GM21528 (cell line): ENCODE results near the gene OR10D3.
"Not testable (repeated sequence)": the region's sequence is repeated elsewhere in the genome, so short reads cannot be mapped to it uniquely, and the experiment has no call there.

ENCODE experiments used
- ATAC-seq: cut with Tn5 transposase; IDR thresholded peaks from one replicate; pipeline ENCODE4 v1.9.1; 2021; ENCODE audit warnings: mild to moderate bottlenecking, moderate library complexity; ENCODE audit not compliant: unreplicated experiment, low FRiP score

Gene OR10D3, protein sequence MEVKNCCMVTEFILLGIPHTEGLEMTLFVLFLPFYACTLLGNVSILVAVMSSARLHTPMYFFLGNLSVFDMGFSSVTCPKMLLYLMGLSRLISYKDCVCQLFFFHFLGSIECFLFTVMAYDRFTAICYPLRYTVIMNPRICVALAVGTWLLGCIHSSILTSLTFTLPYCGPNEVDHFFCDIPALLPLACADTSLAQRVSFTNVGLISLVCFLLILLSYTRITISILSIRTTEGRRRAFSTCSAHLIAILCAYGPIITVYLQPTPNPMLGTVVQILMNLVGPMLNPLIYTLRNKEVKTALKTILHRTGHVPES

DNA sequence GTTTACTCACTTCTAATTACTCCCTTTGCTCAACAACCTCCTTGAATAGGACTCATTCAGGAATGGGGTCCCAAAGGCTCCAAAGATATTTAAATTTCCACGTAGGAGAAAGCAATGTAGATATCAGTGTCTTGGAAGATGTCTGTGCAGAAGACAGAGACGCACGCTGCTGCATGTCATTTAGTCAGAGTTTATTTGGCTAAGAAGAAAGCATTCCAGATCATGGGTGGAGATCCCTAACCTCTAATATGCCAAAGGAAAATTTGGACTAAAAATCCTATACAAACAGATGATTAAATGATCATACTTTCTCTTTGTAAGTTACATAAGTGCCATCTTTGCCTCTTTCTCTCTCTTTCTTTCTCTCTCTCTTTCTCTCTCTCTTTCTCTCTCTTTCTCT is at the start of gene OR10D3:
TSS of gene OR10D3 (plus strand) at position 278 of the 400 bp plus-strand sequence. CDS start 1,925 bp downstream, outside the sequence.
- no peak for ATAC-seq

DNA sequence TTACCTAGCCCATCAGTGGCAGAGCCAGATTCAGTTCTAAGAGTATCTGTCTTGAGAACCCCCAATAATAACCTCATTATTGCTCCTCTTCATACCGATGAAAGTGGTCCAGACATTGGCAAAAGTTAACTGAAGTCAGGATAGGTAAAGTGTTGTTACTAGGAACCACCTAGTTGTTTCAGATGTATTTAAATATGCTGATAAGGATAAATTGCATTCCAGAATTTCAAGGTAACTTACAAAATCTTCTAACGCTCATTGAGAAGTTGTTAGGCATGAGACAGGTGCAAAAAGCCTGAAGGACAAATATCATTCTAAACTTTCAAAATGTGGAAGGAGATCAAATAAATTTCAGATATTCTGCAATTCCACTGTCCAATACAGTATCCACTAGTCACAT is 40.1 kb upstream of the OR10D3 start:
- no peak for ATAC-seq

DNA sequence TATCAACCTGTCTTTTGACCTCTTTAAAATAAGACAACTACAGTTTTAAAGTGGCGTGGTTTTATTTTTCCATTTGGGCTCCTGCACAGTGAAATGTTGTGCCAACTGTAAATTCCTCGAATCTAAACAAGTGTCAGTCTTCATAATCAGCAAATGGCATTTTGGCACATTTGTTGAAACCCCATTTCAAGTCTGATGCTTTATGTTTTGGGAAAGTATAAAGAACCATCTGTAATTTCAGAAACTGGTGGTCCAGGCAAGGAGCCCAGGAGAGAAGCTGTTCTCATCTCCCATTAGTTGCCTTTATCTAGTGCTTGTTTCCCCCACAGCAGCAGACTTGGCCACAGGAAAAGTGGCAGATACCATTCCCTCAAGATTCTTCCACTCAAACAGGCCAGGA is 35.2 kb upstream of the OR10D3 start:
- no peak for ATAC-seq

DNA sequence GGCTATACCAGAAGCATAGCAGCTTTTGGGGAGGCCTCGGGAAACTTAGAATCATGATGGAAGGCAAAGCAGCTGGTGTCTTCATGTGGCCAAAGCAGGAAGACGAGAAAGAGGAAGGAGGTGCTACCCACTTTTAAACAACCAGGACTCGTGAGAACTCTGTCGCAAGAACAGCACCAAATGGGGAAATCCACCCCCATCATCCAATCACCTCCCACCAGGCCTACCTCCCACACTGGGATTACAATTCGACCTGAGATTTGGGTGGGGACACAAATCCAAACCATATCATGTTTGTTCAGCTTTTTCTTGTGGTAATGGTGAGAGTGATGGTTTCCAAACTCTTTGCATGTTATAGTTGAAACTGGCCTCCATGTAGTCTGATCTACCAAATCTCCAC is 32.5 kb upstream of the OR10D3 start:
- ATAC-seq: no peak

DNA sequence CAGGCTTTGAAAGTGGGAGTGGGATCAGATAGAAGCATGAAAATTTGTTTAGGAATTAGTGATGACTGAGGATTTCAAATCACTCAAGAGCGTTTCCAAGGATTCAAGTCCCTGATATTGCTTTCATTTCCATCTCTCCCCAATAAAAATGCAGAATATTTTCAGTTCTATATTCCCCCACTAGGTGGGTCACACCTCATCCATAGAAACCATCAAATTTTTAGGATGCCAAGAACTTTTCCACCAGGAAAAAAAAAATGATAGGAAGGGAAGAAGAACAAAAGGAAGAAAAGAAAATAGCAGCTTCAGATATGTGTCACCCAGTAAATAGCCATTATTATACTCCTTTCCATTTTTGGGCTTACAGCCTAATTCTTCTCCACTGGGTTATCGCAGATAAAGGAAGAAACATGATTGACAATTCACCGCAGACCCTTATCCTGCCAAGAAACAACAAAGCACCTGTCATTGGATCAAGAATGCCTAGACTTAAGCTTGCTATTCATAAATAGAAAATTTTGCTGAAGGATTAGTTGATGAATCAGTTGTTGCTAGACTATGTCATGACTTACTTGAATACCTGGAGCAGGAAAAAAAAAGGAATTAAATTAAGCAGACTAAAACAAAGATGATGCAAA is 30.3 kb upstream of the OR10D3 start:
- ATAC-seq: no peak

DNA sequence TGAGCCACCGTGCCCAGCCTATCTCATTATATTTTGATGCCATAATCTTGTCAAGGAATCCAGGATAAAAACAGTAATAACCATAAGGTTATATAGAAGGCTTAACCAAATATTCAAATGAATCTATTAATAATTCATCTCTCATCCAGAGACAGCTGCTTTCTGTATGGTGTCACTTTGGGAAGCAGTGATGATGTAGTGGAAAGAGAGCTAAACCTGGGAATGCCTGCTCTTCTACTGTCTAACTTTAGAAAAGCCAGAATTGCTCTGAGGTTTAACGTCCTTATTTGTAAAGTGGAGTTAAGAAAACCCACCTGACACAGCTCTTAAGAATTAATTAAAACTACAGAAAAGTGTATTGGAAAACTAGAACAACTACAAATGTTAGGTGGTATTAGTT is 29.3 kb upstream of the OR10D3 start:
- ATAC-seq: no peak

DNA sequence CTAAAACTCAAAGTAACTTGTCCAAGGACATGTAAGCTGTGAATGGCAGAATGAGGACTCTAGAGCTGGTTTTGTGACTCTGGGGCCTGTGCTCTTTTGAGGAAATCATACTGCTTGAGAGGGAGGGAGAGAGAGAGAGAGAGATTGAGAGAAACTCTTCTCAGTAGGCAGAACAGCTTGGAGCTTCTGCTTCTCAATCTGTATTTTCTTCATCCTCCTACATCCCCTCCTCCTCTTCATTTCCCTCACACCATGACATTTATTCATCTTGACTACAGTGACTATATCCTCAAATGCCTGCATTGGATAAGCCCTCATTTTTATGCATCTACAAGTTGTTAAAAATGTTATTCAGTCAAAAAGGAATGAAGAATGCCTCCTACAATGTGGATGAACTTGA is 23.7 kb upstream of the OR10D3 start:
- no peak for ATAC-seq

DNA sequence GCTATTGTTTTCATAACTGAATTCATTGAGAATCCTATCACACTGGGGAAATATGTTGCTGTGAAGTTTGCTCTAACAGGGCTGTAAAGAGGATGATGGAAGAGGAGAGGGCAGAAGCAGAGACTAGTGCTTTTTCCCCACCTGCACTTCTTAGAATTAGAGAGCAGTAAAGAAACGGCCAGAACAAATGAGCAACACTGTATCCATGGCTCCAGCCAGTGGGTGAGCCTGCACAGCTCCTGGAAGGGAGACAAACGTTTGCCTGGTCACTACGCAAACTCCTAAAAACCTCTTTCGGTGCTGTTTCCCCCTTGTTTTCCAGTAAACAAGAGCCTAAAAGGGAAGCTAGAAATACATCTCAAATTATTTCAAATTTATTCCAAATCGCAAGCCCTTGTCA is 22.2 kb upstream of the OR10D3 start:
- ATAC-seq: no peak

DNA sequence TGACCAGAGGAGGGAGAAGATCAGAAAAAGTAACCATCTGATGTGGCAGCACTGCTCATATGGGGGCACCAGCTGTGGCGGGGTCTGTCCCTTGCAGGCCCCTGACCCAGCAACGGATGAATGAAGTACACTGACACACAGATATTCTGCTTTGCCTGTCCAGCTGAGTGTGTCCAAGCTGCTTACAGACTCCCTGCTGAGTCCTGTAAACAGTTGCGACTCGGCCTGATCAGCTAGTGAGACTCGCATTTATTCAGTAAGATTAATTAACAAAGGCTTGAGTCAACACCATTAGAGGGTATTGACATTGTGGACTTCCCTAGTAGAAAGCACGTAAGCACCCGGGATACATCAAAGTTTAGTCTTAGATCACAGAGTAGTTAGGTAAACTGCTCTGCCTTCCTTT is 15.3 kb upstream of the OR10D3 start:
- no peak for ATAC-seq

DNA sequence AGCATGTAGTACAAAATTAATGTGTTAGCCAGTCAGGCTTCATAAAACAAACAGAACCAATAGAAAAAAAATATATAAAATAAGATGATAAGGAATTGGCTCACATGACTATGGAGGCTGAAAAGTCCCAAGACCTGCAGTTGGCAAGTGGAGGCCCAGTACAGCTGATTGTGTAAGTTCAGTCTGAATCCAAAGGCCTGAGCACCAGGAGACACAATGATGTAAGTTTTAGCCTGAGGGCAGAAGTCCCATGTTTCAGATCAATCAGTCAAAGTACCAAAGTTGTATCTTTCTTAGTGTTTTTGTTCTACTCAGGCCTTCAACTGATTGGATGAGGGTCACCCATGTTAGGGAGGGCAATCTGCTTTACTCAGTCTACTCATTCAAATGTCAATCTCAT is 14.3 kb upstream of the OR10D3 start:
- ATAC-seq: no peak

DNA sequence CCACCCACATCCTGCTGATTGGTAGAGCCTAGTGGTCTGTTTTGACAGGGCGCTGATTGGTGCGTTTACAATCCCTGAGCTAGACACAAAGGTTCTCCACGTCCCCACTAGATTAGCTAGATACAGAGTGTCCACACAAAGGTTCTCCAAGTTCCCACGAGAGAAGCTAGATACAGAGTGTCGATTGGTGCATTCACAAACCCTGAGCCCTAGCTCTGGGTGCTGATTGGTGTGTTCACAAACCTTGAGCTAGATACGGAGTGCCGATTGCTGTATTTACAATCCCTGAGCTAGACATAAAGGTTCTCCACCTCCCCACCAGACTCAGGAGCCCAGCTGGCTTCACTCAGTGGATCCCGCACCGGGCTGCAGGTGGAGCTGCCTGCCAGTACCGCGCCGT is 12.8 kb upstream of the OR10D3 start:
- ATAC-seq: not testable (repeated sequence)

DNA sequence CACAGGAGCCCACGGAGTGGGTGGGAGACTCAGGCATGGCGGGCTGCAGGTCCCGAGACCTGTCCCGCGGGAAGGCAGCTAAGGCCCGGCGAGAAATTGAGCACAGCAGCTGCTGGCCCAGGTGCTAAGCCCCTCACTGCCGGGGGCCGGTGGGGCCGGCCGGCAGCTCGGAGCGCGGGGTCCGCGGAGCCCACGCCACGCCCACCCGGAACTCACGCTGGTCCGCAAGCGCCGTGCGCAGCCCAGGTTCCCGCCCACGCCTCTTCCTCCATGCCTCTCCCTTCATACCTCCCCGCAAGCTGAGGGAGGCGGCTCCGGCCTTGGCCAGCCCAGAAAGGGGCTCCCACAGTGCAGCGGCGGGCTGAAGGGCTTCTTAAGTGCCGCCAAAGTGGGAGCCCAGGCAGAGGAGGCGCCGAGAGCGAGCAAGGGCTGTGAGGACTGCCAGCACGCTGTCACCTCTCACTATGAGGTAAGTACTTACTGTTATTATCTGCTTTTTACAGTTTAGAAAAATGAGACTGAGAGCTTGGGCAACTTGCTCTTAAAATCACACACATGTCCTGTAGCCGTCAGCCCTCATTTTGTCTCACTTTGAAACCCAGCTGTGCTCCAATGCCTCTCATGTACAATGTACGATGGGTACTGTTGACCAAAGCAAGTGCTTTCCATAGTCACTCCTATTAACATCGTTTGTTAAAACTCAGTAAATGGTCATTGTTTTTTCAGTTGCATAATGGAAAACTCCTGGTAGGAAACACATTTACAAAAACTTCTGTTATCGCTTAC is 12.2 kb upstream of the OR10D3 start:
- ATAC-seq: no peak

DNA sequence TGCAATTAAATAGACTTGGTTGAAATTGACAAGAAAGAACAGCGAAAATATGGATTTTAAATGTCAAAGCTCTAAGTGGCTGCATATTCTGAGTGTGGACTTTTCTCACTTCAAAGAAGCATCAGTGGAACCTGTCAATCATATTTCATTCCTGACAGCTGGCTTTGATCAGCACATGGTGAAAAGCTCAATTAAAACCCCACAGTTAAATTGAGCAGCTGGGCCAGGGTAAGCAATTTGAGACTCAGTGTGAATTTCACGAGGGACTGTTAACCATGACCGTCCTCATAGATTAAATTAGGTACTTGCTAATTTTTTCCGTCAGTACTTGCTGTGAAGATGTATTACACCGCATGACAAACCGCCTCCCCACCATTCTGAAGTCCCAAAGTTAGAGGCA is 11.0 kb upstream of the OR10D3 start:
- ATAC-seq: no peak

DNA sequence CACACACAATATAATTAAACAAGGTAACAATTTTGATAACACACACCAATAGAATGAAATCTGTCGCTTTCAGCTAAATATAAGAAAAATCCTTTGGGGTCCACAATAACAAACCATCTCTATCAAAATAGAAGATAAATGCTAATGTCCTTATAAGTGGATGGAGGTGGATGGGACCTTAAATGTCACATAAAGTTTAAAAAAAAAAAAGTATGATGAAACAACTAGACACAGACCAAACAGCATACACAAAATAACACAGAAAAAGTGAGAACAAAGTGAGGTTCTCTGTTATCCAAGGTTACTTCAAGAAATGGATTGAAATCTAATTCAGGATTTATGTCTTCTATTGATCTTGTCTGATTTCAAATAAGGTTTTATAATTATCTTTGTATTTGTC is 10.5 kb upstream of the OR10D3 start:
- ATAC-seq: no peak

DNA sequence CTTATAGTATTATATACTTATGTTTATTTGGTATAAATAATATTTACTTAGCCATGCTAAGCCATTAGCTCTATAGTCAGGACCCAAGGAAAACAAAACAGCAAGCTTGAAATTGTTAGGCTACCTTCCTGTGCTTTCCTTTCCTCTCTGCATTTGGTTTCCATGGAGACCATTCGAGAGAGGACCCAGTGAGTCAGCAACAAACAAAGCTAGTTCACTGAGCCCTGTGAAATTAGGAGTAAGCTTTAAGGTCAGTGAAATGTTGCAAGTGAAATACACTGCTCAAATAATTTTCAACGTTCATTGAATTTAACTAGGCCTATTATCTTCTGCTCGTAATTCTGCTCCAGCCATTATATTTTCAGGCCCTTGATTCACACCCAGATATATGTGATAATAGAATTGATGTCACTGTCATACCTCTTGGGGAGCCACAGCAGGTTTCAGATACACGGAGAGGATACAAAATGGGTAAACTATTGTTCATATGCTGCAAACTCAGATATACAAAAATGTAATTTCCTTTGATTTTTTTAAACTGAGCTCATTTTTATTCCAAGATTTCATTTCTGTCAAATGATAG is 9.1 kb upstream of the OR10D3 start:
- no peak for ATAC-seq

DNA sequence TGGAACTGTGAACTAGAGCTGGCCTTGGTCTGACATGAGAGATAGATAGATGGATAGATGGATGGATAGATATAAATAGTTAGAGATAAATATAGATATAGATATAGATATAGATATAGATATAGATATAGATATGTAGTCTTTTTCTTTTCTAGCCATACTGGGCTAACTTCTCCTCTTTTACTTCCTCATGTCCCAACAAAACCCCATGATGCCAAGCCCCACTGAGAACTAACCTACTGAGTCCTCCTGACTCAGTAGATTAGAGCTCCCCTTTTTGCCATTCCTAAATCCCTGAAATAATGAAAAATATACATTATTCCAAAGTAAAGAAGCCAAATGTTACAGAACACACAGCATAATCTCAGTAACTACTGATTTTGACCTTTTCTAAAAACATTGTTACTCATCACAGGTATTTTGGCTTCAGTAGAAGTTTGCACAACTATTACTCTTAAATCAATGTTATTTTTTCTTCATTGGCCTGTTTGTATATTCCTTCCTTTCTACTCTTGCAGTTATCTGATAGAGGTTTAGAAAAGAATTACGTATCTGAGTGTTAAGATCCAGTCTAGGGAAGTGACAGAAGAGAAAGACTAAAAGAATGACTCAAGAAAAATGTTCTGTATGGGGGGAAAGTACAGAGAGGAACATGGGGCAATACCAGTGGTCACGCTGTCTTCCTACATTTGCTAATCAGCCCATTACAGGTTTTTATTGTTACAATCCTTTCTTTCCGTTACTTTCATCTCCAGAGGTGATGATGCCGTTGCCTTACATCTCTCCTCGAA is 6.0 kb upstream of the OR10D3 start:
- no peak for ATAC-seq

DNA sequence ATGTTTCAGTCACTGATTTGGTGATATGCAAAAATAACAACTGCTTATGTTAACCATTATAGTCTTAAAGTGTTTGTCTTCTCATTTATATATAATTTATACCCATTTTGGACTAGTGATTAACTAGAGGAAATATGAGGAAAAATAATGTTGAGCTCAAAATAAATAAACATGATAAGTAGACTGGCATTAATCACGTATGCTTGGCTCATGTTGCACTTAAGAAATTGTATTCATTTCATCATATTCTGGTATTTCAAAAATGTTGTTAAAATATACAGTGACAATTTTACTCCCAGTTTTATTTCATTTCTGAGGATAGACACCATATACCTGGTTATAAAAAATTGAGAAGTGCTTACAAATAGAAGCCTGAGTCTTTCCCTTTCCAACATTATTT is 3.8 kb upstream of the OR10D3 start:
- no peak for ATAC-seq

DNA sequence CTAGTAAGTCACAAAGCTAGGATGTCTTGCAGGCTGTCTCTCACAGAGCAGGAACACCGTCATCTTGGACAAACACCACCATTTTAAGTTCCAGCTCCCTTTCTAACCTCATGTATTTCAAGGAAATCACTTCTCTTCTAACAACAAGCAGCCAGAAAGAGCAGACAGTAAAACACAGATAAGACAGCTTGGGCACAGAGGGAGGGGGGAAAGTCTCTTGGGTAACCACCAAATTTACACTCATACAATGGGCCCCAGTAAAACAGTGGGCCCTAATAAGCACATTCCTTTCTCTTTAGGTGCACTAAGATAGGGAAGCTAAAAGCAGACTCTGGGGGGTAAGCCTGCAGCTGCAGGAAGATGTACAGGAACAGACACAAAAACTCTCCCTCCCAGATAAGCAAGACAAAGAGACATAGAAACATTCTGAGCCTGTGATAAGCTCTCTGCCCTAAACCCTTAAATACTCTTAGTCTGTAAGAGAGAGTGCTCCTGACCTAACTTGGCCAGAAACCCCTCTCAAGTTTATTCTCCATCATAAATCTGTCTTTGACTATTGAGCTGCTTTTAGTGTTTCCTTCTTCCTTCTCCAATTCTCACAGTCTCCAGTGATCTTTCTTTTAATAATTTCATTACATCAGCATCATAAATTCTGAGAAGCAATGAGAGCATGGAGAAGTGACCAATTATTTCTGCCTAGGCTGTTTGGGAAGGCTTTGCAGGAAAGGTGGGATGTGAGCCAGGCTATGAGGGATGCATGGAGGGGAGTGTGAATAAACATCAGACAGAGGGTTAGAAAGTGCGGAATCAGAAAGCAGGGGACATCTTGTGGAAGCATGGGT is 7.4 kb downstream of the OR10D3 start:
- ATAC-seq: no peak

DNA sequence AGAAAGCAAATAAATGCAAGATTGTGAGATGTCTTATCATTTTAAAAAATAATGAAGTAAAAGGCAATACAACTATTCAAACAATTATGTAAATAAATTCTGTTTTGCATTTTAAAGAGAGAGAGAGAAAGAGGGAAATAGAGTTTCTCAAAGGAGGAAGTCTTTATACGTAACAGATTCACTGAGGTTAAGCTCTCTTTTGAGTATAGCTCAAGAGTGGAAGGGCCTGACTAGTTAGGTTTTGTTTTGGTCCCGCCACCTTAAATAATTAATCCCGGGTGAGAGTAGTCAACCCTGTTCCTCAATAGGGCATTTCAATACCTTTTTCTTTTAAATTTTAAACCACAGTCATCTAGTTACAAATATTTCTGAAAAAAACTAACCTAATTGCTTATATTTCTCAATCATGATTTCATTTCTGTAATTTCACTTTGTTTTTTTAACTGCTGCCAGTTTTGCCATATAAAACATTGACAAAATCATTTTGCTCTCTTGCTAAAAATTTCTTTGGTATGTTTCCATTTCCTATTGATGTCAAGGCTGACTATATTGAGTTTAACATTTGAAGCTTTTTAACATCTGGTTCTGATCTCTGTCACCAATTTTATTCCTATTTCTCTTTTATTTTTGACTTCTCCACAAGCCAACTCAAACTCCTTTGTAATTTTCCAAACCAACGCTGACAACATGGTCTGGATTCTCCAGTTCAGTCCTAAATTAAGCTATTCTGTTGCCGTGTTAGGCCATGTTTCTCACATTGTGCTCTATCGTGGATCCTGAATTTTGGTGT is 10.3 kb downstream of the OR10D3 start:
- peak; percentile 73 for ATAC-seq
